ENCODE data around the gene GTPBP6. TPM values are rescaled to one million over a fixed set of nuclear protein-coding genes. Genes with fewer than 3 reads are reported as not detected.
"Not testable (repeated sequence)": the region's sequence is repeated elsewhere in the genome, so short reads cannot be mapped to it uniquely, and the experiment has no call there.

GTPBP6 gene
- total RNA-seq, 2 donors from 2014 or later = 32.6 to 33.5 TPM

GRCh38 chrX:261919-262352 is 56.7 kb downstream of the GTPBP6 start:
- no peak for TF ChIP-seq CTCF (IDR thresholded peaks at IDR 0.05)
- no peak for DNase-seq (ENCODE audit: low spot score)
- no peak for ATAC-seq (ENCODE audit: insufficient number of reproducible peaks, low FRiP score, low read depth)
- H3K36me3 ChIP-seq = no peaks in the 10 kb centered on the region
- H3K4me1 ChIP-seq (ENCODE audit: control insufficient read depth in 1 of 2, low read depth in 2 of 2) = no peaks in the 10 kb centered on the region
- H3K27ac ChIP-seq = no peak overlapping the region
- H3K4me3 ChIP-seq = no peak overlapping the region
- H3K27me3 ChIP-seq (replicated peaks; ENCODE audit: insufficient read depth) = no peaks in the 10 kb centered on the region
- H3K9me3 ChIP-seq = no peaks in the 10 kb centered on the region

GRCh38 chrX:261167-261918 is 57.3 kb downstream of the GTPBP6 start:
- no peaks in the 10 kb centered on the region for H3K4me1 ChIP-seq (ENCODE audit: control insufficient read depth in 1 of 2, low read depth in 2 of 2)
- no peaks in the 10 kb centered on the region for H3K9me3 ChIP-seq
- DNase-seq (ENCODE audit: low spot score) = no peak
- no peak overlapping the region for H3K27ac ChIP-seq
- ATAC-seq (ENCODE audit: insufficient number of reproducible peaks, low FRiP score, low read depth) = no peak
- TF ChIP-seq CTCF (IDR thresholded peaks at IDR 0.05) = no peak
- H3K27me3 ChIP-seq (replicated peaks; ENCODE audit: insufficient read depth) = no peaks in the 10 kb centered on the region
- no peak overlapping the region for H3K4me3 ChIP-seq
- H3K36me3 ChIP-seq = no peaks in the 10 kb centered on the region

GRCh38 chrX:259692-260355 is 58.8 kb downstream of the GTPBP6 start:
- H3K27me3 ChIP-seq (replicated peaks; ENCODE audit: insufficient read depth) = no peaks in the 10 kb centered on the region
- ATAC-seq (ENCODE audit: insufficient number of reproducible peaks, low FRiP score, low read depth) = no peak
- no peak for TF ChIP-seq CTCF (IDR thresholded peaks at IDR 0.05)
- H3K27ac ChIP-seq = no peak overlapping the region
- no peaks in the 10 kb centered on the region for H3K9me3 ChIP-seq
- H3K4me3 ChIP-seq = no peak overlapping the region
- H3K4me1 ChIP-seq (ENCODE audit: control insufficient read depth in 1 of 2, low read depth in 2 of 2) = no peaks in the 10 kb centered on the region
- no peaks in the 10 kb centered on the region for H3K36me3 ChIP-seq
- DNase-seq (ENCODE audit: low spot score) = no peak

GRCh38 chrX:258291-259040 is 60.1 kb downstream of the GTPBP6 start:
- no peak overlapping the region for H3K27ac ChIP-seq
- ATAC-seq (ENCODE audit: insufficient number of reproducible peaks, low FRiP score, low read depth) (no peak), DNase-seq (ENCODE audit: low spot score) (no peak)
- H3K27me3 ChIP-seq (replicated peaks; ENCODE audit: insufficient read depth) = no peaks in the 10 kb centered on the region
- H3K4me3 ChIP-seq = no peak overlapping the region
- no peaks in the 10 kb centered on the region for H3K36me3 ChIP-seq
- H3K9me3 ChIP-seq = no peaks in the 10 kb centered on the region
- H3K4me1 ChIP-seq (ENCODE audit: control insufficient read depth in 1 of 2, low read depth in 2 of 2) = no peaks in the 10 kb centered on the region
- TF ChIP-seq CTCF (IDR thresholded peaks at IDR 0.05) = no peak

- no peak for DNase-seq (ENCODE audit: low spot score)
- H3K9me3 ChIP-seq = no peaks in the 10 kb centered on the region
Observed at GRCh38 chrX:257681-258289, 60.8 kb downstream of the GTPBP6 start.

GRCh38 chrX:257054-257453 is 61.5 kb downstream of the GTPBP6 start:
- H3K27ac ChIP-seq; ATAC-seq (ENCODE audit: insufficient number of reproducible peaks, low FRiP score, low read depth): not testable (repeated sequence)

More at GRCh38 chrX:257681-258289, 60.8 kb downstream of the GTPBP6 start:
- no peak overlapping the region for H3K27ac ChIP-seq
- no peak overlapping the region for H3K4me3 ChIP-seq
- no peaks in the 10 kb centered on the region for H3K4me1 ChIP-seq (ENCODE audit: control insufficient read depth in 1 of 2, low read depth in 2 of 2)
- H3K36me3 ChIP-seq = no peaks in the 10 kb centered on the region
- no peaks in the 10 kb centered on the region for H3K27me3 ChIP-seq (replicated peaks; ENCODE audit: insufficient read depth)
- no peak for TF ChIP-seq CTCF (IDR thresholded peaks at IDR 0.05)
- ATAC-seq (ENCODE audit: insufficient number of reproducible peaks, low FRiP score, low read depth) = no peak

More at GRCh38 chrX:257054-257453, 61.5 kb downstream of the GTPBP6 start:
- H3K4me3 ChIP-seq; DNase-seq (ENCODE audit: low spot score); H3K4me1 ChIP-seq (ENCODE audit: control insufficient read depth in 1 of 2, low read depth in 2 of 2); H3K27me3 ChIP-seq (replicated peaks; ENCODE audit: insufficient read depth); H3K36me3 ChIP-seq; H3K9me3 ChIP-seq: not testable (repeated sequence)

All from thoracic aorta (tissue), 2 donors.